Activated CD8-positive, alpha-beta T cell treated with anti-CD3 and anti-CD28 coated beads for 36 hours (primary cell): ENCODE data around the gene SORCS2. TPM values are rescaled to one million over a fixed set of nuclear protein-coding genes. Genes with fewer than 3 reads are reported as not detected.

ENCODE experiments used
- ATAC-seq: fragments of 200-7000 bp; cut with Tn5 transposase; one replicate; pipeline ENCODE4 v1.10.0; 2021; ENCODE audit warnings: mild to moderate bottlenecking, moderate library complexity
- CTCF ChIA-PET: fragments of 350-600 bp; sonication (Branson Sonifier 250); formaldehyde crosslinking; loops from one replicate; lab custom pipeline; 2021; ENCODE audit warnings: antibody characterized with exemption; lab: Charles Lee
- POLR2A ChIA-PET: fragments of 350-600 bp; sonication (Branson Sonifier 250); formaldehyde crosslinking; loops from one replicate; lab custom pipeline; 2021; ENCODE audit warnings: antibody characterized with exemption; lab: Charles Lee
- DNase-seq: peaks from one replicate; pipeline ENCODE4 v3.0.0-alpha.2; 2020
- H3K27ac Mint-ChIP-seq: one replicate; pipeline ENCODE4 v1.8.0; 2021; ENCODE audit warnings: mild to moderate bottlenecking, mixed read lengths
- H3K27me3 Mint-ChIP-seq: one replicate; pipeline ENCODE4 v1.8.0; 2021; ENCODE audit warnings: mixed read lengths
- H3K36me3 Mint-ChIP-seq: one replicate; pipeline ENCODE4 v1.8.0; 2021; ENCODE audit warnings: low read depth, mixed read lengths
- H3K4me1 Mint-ChIP-seq: one replicate; pipeline ENCODE4 v1.8.0; 2021; ENCODE audit warnings: low read depth, mixed read lengths
- H3K4me3 Mint-ChIP-seq: one replicate; pipeline ENCODE4 v1.8.0; 2021; ENCODE audit warnings: mild to moderate bottlenecking, moderate library complexity, mixed read lengths
- H3K9me3 Mint-ChIP-seq: one replicate; pipeline ENCODE4 v1.8.0; 2021; ENCODE audit warnings: mixed read lengths
- intact Hi-C: fragments of 100-400 bp; cut with micrococcal nuclease; formaldehyde crosslinking; loops from one replicate; pipeline ENCODE4 v1.10.0; 2022
- total RNA-seq, 2 experiments: library from RNA; stranded (reverse); gene quantifications; one replicate each; pipeline ENCODE4 v1.2.3, GENCODE V29; 2021
- TF ChIP-seq, protein P1 (sequence below): fragments of 200-600 bp; IDR thresholded peaks from one replicate; pipeline ENCODE4 v1.8.0; 2022; ENCODE audit warnings: antibody characterized with exemption, mild to moderate bottlenecking

SORCS2 gene
- total RNA-seq, 2 experiments from 2014 or later: 0.05 TPM; not detected in 1

DNA sequence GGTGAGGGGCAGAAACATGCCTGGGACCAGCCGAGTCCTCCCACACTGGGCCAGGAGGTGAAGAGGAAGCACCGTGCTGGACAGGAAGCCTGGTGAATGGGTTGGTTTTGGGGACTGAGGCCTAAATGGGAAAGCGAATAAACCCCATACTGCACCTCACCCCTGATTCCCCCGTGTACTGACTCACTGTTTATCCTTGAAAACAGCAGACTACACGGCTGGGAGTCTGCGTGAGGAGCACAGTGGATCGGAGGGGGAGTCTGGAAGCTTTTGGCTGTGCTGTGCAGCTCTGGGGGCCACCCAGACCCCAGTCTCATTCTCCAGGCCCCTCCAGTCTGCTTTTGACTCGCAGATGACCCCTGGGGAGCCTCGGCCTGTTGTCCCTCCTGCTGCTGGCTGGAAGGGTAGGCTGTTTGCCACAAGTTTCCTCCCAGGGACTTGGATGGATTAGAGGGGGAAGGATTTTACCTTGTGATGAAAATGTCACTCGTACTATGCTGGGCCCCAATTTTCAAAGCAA, 152.4 kb downstream of the SORCS2 start:
- H3K4me1 Mint-ChIP-seq: no peaks in the 10 kb centered on the region
- no peaks in the 10 kb centered on the region for H3K36me3 Mint-ChIP-seq
- ChIA-PET POLR2A (no interaction called here), CTCF (interaction anchor here (2.4 kb wide), 1 partner anchor 9 kb away, joined by 6 read pairs; no protein-coding TSS in a partner anchor)
- H3K27ac Mint-ChIP-seq: no peak overlapping the region
- H3K27me3 Mint-ChIP-seq: peaks cover 2% of the 10 kb centered on the region
- TF ChIP-seq, protein P1, sequence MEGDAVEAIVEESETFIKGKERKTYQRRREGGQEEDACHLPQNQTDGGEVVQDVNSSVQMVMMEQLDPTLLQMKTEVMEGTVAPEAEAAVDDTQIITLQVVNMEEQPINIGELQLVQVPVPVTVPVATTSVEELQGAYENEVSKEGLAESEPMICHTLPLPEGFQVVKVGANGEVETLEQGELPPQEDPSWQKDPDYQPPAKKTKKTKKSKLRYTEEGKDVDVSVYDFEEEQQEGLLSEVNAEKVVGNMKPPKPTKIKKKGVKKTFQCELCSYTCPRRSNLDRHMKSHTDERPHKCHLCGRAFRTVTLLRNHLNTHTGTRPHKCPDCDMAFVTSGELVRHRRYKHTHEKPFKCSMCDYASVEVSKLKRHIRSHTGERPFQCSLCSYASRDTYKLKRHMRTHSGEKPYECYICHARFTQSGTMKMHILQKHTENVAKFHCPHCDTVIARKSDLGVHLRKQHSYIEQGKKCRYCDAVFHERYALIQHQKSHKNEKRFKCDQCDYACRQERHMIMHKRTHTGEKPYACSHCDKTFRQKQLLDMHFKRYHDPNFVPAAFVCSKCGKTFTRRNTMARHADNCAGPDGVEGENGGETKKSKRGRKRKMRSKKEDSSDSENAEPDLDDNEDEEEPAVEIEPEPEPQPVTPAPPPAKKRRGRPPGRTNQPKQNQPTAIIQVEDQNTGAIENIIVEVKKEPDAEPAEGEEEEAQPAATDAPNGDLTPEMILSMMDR: no peak
- ATAC-seq (no peak), DNase-seq (no peak)
- intact Hi-C loops: no loop called here
- H3K4me3 Mint-ChIP-seq: no peak overlapping the region
- H3K9me3 Mint-ChIP-seq: peaks cover 10% of the 10 kb centered on the region

DNA sequence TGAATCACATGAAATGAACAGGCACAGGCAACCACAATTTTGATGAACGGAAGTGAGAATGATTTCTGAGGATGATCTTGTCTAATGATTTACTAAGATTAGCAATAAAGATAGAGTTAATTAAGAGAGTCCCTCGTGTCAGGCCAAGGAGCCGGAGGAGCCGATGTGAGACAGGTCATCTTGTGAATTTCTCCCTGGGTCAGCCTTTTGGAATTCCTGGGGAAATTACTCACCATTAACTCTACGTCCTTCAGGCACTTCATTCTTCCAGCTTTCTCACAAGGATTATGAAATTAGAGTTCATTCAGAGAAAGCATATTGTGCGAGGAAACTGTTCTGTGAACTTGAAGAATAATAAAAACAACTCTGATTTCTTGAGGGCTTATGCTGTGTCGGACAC, 155.6 kb downstream of the SORCS2 start:
- H3K4me3 Mint-ChIP-seq: no peak overlapping the region
- H3K9me3 Mint-ChIP-seq: peaks cover 8% of the 10 kb centered on the region
- no peak for ATAC-seq
- DNase-seq: no peak
- intact Hi-C loops: no loop called here
- no peaks in the 10 kb centered on the region for H3K36me3 Mint-ChIP-seq
- H3K4me1 Mint-ChIP-seq: no peaks in the 10 kb centered on the region
- no peak overlapping the region for H3K27ac Mint-ChIP-seq
- CTCF ChIA-PET: interaction anchor here (1.3 kb wide), 1 partner anchor 12 kb away, joined by 3 read pairs; no protein-coding TSS in a partner anchor
- POLR2A ChIA-PET: no interaction called here
- TF ChIP-seq, protein P1: no peak
- H3K27me3 Mint-ChIP-seq: peaks cover 2% of the 10 kb centered on the region

DNA sequence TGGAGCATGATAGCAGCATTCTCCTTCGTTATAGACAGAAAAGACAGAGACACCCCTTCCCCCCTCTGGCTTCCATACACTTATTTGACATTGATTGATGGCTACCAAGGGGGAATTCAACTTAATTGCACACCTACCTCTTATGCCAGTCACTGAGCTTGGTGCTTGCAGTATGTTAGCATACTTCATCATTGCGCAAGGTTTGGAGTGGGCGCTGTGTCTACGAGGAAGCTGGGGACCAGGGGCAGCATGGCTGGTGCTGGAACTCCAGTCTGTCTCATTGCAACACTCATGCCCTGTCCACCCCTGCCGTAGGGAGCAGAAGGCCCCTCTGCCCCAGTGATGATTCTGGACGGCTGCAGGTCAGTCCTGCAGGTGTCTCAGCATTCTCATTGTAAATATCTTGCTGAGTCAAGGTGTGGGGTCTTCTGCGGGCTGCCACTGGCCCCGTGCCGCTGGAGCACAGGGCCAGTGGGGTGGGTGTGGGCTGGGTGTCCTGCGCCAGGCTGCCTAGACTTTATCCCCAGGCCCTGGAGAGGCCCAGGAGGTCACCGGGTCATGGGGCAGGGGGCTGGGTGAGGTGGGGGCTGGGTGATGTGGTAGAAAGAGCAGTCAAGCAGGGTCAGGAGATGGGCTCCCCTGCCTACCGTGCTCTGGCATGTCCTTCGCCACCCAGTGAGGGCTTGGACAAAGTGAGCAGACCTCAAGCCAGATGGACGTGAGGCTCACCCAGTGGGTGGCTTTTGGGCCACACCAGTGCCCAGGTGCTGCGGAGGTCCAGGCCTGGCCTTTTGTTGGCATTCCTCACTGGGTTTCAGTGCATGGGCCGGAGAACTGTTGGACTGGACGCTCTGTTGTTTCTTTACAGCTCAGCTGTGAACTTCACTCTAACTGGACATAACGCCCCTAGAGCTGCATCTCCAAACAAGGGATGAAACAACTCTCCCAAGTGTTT, 156.9 kb downstream of the SORCS2 start:
- Mint-ChIP-seq H3K4me3 (no peak overlapping the region), H3K27me3 (peaks cover 2% of the 10 kb centered on the region), H3K27ac (no peak overlapping the region), H3K4me1 (no peaks in the 10 kb centered on the region), H3K36me3 (no peaks in the 10 kb centered on the region), H3K9me3 (peaks cover 8% of the 10 kb centered on the region)
- intact Hi-C loops: no loop called here
- DNase-seq (no peak), ATAC-seq (no peak)
- TF ChIP-seq, protein P1: no peak
- ChIA-PET CTCF (no interaction called here), POLR2A (no interaction called here)

DNA sequence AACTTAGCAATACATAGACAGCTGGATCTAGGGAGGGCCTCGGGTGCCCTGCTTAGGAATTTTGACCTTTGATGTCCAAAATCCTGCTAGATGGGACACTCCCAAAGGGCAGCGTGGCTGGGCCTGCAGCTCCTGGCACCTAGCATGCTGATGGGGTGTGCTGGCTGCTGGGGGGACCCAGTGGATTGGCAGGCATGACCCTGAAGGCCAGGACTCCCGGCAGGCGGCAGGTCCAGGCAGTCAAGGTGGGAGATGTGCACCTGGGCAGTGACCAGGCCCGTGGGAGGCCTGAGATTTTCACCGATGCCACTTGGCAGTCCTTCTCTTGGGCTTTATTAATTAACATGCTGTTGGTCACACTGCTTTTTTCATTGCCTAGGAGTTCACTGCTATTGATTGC, 158.1 kb downstream of the SORCS2 start:
- CTCF ChIA-PET: no interaction called here
- H3K4me1 Mint-ChIP-seq: no peaks in the 10 kb centered on the region
- intact Hi-C loops: no loop called here

More for the DNA sequence above, 158.1 kb downstream of the SORCS2 start:
- no peaks in the 10 kb centered on the region for H3K36me3 Mint-ChIP-seq
- H3K4me3 Mint-ChIP-seq: no peak overlapping the region
- POLR2A ChIA-PET: no interaction called here
- H3K27ac Mint-ChIP-seq: no peak overlapping the region
- H3K27me3 Mint-ChIP-seq: peaks cover 2% of the 10 kb centered on the region
- no peak for ATAC-seq
- TF ChIP-seq, protein P1: no peak
- peaks cover 8% of the 10 kb centered on the region for H3K9me3 Mint-ChIP-seq
- DNase-seq: no peak
